Measurements from ENCODE around the gene FKBP10.

GRCh38 chr17:41772218-41772585 lies 40.6 kb upstream of the FKBP10 start:
- no peak for TF ChIP-seq CTCF (IDR thresholded peaks at IDR 0.05)
- no peak for TF ChIP-seq POLR2A (IDR thresholded peaks at IDR 0.05)

All from lower leg skin (tissue), 3 donors.